Tibial nerve (tissue), 4 donors: ENCODE results near the gene MYO18B.

Experiments
- EP300 ChIP-seq, 2 donors: sonication (generic); formaldehyde crosslinking; IDR thresholded peaks; one replicate each; pipeline ENCODE4 v1.6.1; 2017; ENCODE audit warnings: antibody characterized with exemption in 2 of 2, mild to moderate bottlenecking in 1 of 2
- POLR2A ChIP-seq, 2 donors: fragments of 450-650 bp; IDR thresholded peaks; one replicate each; pipeline ENCODE4 v1.6.1; 2017; ENCODE audit warnings: antibody characterized with exemption in 2 of 2, mild to moderate bottlenecking in 2 of 2, moderate library complexity in 2 of 2
- TF ChIP-seq, protein P1 (sequence below), 5 experiments: fragments of 200-600 bp in 3 of 5; fragments of 450-650 bp in 2 of 5; sonication (generic) in 3 of 5; IDR thresholded peaks; one replicate each; pipeline ENCODE4 v1.5.1; 2016 to 2019; ENCODE audit warnings: antibody characterized with exemption in 5 of 5, mild to moderate bottlenecking in 3 of 5, moderate library complexity in 2 of 5

DNA sequence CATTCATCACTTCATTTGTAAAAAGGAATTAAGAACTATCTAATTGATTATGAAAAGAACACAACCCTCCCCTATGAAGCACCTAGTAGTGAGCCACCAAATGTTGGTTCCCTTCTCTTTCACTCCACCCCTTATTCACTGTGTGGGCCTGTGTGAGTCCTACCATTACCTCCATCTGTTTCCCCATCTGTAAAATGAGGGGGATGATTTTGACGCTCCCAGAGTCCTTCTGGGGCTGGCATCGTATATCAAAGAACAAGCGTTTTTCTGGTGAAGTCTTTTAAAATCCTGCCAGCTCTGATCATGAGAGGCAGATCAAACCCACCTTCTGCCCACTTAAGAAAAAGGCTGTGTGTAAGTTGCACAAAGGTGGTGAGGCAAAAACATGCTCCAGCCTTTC is 330.6 kb downstream of the MYO18B start:
- TF ChIP-seq, protein P1, sequence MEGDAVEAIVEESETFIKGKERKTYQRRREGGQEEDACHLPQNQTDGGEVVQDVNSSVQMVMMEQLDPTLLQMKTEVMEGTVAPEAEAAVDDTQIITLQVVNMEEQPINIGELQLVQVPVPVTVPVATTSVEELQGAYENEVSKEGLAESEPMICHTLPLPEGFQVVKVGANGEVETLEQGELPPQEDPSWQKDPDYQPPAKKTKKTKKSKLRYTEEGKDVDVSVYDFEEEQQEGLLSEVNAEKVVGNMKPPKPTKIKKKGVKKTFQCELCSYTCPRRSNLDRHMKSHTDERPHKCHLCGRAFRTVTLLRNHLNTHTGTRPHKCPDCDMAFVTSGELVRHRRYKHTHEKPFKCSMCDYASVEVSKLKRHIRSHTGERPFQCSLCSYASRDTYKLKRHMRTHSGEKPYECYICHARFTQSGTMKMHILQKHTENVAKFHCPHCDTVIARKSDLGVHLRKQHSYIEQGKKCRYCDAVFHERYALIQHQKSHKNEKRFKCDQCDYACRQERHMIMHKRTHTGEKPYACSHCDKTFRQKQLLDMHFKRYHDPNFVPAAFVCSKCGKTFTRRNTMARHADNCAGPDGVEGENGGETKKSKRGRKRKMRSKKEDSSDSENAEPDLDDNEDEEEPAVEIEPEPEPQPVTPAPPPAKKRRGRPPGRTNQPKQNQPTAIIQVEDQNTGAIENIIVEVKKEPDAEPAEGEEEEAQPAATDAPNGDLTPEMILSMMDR (IDR thresholded peaks at IDR 0.05): no peak
- TF ChIP-seq EP300 (IDR thresholded peaks at IDR 0.05) (no peak), POLR2A (IDR thresholded peaks at IDR 0.05) (no peak)
